ENCODE data around the gene PLCG2.

The PLCG2 gene

DNA sequence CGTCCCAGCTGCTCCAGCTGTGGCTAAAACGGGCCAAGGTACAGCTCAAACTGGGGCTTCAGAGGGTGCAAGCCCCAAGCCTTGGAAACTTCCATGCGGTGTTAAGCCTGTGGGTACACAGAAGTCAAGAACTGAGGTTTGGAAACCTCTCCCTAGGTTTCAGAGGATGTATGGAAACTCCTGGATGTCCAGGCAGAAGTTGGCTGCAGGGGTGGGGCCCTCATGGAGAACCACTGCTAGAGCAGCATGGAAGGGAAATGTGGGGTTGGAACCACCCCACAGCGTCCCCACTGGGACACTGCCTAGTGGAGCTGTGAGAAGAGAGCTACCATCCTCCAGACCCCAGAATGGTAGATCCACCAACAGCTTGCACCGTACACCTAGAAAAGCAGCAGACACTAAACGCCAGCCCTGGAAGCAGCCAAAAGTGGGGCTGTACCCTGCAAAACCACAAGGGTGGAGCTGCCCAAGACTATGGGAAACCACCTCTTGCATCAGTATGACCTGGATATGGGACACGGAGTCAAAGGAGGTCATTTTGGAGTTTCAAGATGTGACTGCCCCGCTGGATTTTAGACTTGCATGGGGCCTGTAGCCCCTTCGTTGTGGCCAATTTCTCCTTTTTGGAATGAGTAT is 230.0 kb downstream of the PLCG2 start:
- no peak for DNase-seq

DNA sequence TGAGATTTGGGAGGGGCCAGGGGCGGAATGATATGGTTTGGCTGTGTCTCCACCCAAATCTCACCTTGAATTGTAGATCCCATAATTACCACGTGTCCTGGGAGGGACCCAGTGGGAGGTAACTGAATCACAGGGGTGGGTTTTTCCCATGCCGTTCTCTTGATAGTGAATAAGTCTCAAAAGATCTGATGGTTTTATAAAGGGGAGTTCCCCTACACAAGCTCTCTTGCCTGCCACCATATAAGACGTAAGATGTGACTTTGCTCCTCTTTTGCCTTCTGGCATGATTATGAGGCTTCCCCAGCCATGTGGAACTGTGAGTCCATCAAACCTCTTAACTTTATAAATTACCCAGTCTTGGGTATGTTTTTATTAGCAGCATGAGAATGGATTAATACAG is 230.7 kb downstream of the PLCG2 start:
- peak; percentile 28 for DNase-seq

DNA sequence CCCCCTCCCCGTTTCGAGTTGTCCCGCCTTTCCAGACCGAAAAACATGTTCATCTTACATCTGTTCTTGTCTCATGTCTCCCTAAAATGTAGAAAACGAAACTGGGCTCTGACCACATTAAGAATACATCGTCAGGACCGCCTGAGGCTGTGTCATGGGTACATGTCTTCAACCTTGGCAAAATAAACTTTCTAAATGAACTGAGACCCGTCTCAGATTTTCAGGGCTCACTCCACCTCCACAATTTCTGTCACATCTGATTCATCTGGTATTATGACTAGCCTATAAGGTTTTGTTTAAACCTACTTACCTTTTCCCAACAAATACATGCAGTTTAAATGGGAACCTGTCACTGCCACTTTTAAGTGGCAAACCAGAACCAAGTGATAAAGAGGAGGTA is 231.6 kb downstream of the PLCG2 start:
- DNase-seq, result no peak

DNA sequence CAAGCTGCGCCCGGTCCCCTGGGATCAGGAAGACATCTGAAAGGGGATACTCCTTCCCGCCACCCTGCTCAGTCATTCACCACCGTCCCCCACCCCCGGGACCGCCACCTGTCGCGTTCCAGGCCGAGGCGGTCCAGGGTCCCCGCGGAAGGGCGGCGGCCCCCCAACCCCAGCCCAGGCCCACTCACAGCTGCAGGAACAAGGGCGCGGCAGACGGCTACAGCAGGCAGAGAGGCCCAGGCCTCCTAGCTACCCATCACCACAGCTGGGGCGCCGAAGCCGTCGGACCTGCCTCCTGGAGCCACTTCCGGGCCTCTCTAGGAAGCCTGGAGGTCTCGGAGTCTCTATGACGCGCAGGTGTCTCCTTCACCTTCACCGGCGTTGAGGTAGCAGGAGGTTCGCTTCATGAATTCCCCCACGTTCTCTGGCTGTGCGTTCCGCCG is 232.1 kb downstream of the PLCG2 start, which contains the start of gene SDR42E1:
SDR42E1 (minus strand) TSS at position 272 of the 443 bp plus-strand sequence. CDS start 10,612 bp downstream, outside the sequence.
- DNase-seq, result peak; percentile 67
